ENCODE results near the gene DBNDD1.
"Not testable (repeated sequence)": the region's sequence is repeated elsewhere in the genome, so short reads cannot be mapped to it uniquely, and the experiment has no call there.

Gene DBNDD1, protein sequence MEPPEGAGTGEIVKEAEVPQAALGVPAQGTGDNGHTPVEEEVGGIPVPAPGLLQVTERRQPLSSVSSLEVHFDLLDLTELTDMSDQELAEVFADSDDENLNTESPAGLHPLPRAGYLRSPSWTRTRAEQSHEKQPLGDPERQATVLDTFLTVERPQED

GRCh38 chr16:90018652-90019542 is at the start of gene DBNDD1:
TSS of gene DBNDD1 (minus strand) at chr16:90019456. CDS start at chr16:90019341, 115 bp downstream.
- Histone ChIP-seq H2AFZ (ENCODE audit: low read length, unreplicated experiment) (peak within 1 kb of the TSS; percentile 72), H3K27ac (ENCODE audit: low read depth, low read length) (no peak within 1 kb of the TSS), H3K4me3 (ENCODE audit: low read depth, low read length) (peak within 1 kb of the TSS; percentile 89)

DNA sequence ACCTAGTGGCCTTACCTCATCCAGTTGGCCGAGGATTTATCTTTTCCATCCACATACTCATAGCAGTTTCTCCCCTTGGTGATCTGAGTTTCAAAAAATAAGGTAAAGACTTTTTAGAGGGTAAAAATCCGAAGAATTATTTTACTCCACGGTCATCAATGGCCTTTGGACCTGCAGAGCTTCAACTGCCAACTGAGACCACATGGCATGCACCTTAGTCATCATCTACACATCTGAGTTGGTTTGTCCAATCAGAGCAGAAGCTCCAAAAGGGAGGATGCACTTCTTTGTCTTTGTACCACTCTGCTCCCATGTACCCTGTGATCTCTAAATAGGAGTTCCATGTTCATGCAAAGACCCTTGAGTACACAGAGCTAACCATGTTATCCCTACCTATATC is 42.2 kb upstream of the DBNDD1 start:
- no peaks in the 10 kb centered on the region for H3K79me2 ChIP-seq (ENCODE audit: control insufficient read depth, insufficient read depth, low read length, unreplicated experiment)
- H3K4me1 ChIP-seq (ENCODE audit: control insufficient read depth, insufficient read depth, low read length, unreplicated experiment) = peaks cover 19% of the 10 kb centered on the region
- H3K27me3 ChIP-seq (ENCODE audit: insufficient read depth, low read length) = peaks cover 5% of the 10 kb centered on the region; the same call in 1 of the 2 replicates
- no peak overlapping the region for H3K27ac ChIP-seq (ENCODE audit: low read depth, low read length)
- no peak overlapping the region for H3K4me3 ChIP-seq (ENCODE audit: low read depth, low read length)
- no peak overlapping the region for H2AFZ ChIP-seq (ENCODE audit: low read length, unreplicated experiment)
- H3K36me3 ChIP-seq (ENCODE audit: insufficient read depth, low read length) = no peaks in the 10 kb centered on the region

More at GRCh38 chr16:90018652-90019542, at the start of gene DBNDD1:
- Histone ChIP-seq H3K4me1 (ENCODE audit: control insufficient read depth, insufficient read depth, low read length, unreplicated experiment) (peaks cover 17% of the 10 kb centered on the region), H3K36me3 (ENCODE audit: insufficient read depth, low read length) (no peaks in the 10 kb centered on the region), H3K79me2 (ENCODE audit: control insufficient read depth, insufficient read depth, low read length, unreplicated experiment) (peaks cover 11% of the 10 kb centered on the region), H3K27me3 (ENCODE audit: insufficient read depth, low read length) (peaks cover 8% of the 10 kb centered on the region; the same call in 1 of the 2 replicates)

GRCh38 chr16:90057738-90058173 is 38.5 kb upstream of the DBNDD1 start:
- Histone ChIP-seq H3K36me3 (ENCODE audit: insufficient read depth, low read length) (no peaks in the 10 kb centered on the region), H2AFZ (ENCODE audit: low read length, unreplicated experiment) (no peak overlapping the region), H3K79me2 (ENCODE audit: control insufficient read depth, insufficient read depth, low read length, unreplicated experiment) (no peaks in the 10 kb centered on the region), H3K27me3 (ENCODE audit: insufficient read depth, low read length) (no peaks in the 10 kb centered on the region), H3K27ac (ENCODE audit: low read depth, low read length) (peak overlapping the region; percentile 72), H3K4me3 (ENCODE audit: low read depth, low read length) (no peak overlapping the region), H3K4me1 (ENCODE audit: control insufficient read depth, insufficient read depth, low read length, unreplicated experiment) (peaks cover 19% of the 10 kb centered on the region)

- H3K4me1 ChIP-seq (ENCODE audit: control insufficient read depth, insufficient read depth, low read length, unreplicated experiment) = peaks cover 19% of the 10 kb centered on the region
- not testable (repeated sequence) for H3K27ac ChIP-seq (ENCODE audit: low read depth, low read length); H3K4me3 ChIP-seq (ENCODE audit: low read depth, low read length); H2AFZ ChIP-seq (ENCODE audit: low read length, unreplicated experiment); H3K36me3 ChIP-seq (ENCODE audit: insufficient read depth, low read length); H3K79me2 ChIP-seq (ENCODE audit: control insufficient read depth, insufficient read depth, low read length, unreplicated experiment); H3K27me3 ChIP-seq (ENCODE audit: insufficient read depth, low read length)
These were observed 37.3 kb upstream of the DBNDD1 start for GRCh38 chr16:90056521-90056920.

GRCh38 chr16:90055371-90055770 is 36.1 kb upstream of the DBNDD1 start:
- Histone ChIP-seq H3K4me1 (ENCODE audit: control insufficient read depth, insufficient read depth, low read length, unreplicated experiment) (peaks cover 19% of the 10 kb centered on the region), H3K4me3 (ENCODE audit: low read depth, low read length) (no peak overlapping the region), H3K79me2 (ENCODE audit: control insufficient read depth, insufficient read depth, low read length, unreplicated experiment) (no peaks in the 10 kb centered on the region), H3K27ac (ENCODE audit: low read depth, low read length) (no peak overlapping the region), H3K36me3 (ENCODE audit: insufficient read depth, low read length) (no peaks in the 10 kb centered on the region), H2AFZ (ENCODE audit: low read length, unreplicated experiment) (no peak overlapping the region), H3K27me3 (ENCODE audit: insufficient read depth, low read length) (no peaks in the 10 kb centered on the region)

DNA sequence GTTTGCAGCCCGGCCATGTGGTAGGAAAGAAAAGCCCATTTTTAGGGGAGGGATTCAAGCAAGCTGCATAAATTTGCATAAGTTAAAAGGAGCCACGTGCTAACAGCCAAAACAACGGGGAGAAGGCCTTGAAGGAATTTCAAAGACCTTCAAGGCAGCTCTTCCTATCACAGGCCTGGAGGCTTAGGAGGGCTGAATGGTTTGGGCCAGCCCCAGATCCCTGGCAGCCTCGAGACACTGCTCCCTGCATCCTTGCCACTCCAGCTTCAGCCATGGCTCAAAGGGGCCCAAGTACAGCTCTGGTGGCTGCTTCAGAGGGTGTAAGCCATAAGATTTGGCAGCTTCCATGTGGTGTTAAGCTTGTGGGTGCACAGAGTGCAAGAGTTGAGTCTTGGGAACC is 35.3 kb upstream of the DBNDD1 start:
- Histone ChIP-seq H3K79me2 (ENCODE audit: control insufficient read depth, insufficient read depth, low read length, unreplicated experiment) (no peaks in the 10 kb centered on the region), H3K4me1 (ENCODE audit: control insufficient read depth, insufficient read depth, low read length, unreplicated experiment) (peaks cover 19% of the 10 kb centered on the region), H3K36me3 (ENCODE audit: insufficient read depth, low read length) (no peaks in the 10 kb centered on the region), H3K4me3 (ENCODE audit: low read depth, low read length) (no peak overlapping the region), H3K27ac (ENCODE audit: low read depth, low read length) (no peak overlapping the region), H3K27me3 (ENCODE audit: insufficient read depth, low read length) (no peaks in the 10 kb centered on the region), H2AFZ (ENCODE audit: low read length, unreplicated experiment) (no peak overlapping the region)

DNA sequence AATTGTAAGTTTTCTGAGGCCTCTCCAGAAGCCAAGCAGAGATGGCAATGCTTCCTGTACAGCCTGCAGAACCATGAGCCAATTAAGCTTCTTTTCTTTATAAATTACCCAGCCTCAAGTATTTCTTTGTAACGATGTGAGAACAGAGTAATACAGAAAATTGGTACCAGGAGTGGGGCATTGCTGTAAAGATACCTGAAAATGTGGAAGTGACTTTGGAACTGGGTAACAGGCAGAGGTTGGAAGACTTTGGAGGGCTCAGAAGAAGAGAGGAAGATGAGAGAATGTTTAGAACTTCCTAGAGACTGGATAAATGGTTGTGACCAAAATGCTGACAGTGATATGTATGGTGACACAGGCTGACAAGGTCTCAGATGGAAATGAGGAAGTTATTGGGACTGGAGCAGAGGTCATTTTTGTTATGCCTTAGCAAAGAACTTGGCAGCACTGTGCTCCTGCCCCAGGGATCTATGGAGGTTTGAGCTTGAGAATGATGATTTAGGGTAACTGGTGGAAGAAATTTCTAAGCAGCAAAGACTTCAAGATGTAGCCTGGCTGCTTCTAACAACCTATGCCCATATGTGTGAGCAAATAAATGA is 34.7 kb upstream of the DBNDD1 start:
- no peak overlapping the region for H2AFZ ChIP-seq (ENCODE audit: low read length, unreplicated experiment)
- no peak overlapping the region for H3K27ac ChIP-seq (ENCODE audit: low read depth, low read length)
- H3K4me3 ChIP-seq (ENCODE audit: low read depth, low read length) = no peak overlapping the region

DNA sequence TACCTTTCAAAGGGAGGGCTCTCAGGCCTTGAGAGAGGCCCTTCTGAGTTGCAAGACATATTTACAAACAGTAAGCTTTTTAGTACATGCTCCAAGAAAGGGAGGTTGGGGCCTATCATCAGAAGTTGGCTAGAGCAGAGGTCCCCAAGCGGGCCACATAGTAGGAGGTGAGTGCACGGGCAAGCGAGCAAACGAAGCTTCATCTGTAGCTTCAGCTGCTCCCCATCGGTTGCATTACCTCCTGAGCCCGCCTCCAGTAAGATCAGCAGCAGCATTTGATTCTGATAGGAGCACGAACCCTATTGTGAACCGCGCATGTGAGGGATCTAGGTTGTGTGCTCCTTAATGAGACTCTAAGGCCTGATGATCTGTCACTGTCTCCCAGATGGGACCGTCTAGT is 31.7 kb upstream of the DBNDD1 start:
- no peaks in the 10 kb centered on the region for H3K36me3 ChIP-seq (ENCODE audit: insufficient read depth, low read length)
- H3K4me1 ChIP-seq (ENCODE audit: control insufficient read depth, insufficient read depth, low read length, unreplicated experiment) = peaks cover 15% of the 10 kb centered on the region
- no peaks in the 10 kb centered on the region for H3K27me3 ChIP-seq (ENCODE audit: insufficient read depth, low read length)
- H3K79me2 ChIP-seq (ENCODE audit: control insufficient read depth, insufficient read depth, low read length, unreplicated experiment) = no peaks in the 10 kb centered on the region
- H3K27ac ChIP-seq (ENCODE audit: low read depth, low read length) = no peak overlapping the region
- H2AFZ ChIP-seq (ENCODE audit: low read length, unreplicated experiment) = no peak overlapping the region
- no peak overlapping the region for H3K4me3 ChIP-seq (ENCODE audit: low read depth, low read length)

More for the DNA sequence above, 34.7 kb upstream of the DBNDD1 start:
- no peaks in the 10 kb centered on the region for H3K27me3 ChIP-seq (ENCODE audit: insufficient read depth, low read length)
- H3K36me3 ChIP-seq (ENCODE audit: insufficient read depth, low read length) = no peaks in the 10 kb centered on the region
- H3K79me2 ChIP-seq (ENCODE audit: control insufficient read depth, insufficient read depth, low read length, unreplicated experiment) = no peaks in the 10 kb centered on the region
- H3K4me1 ChIP-seq (ENCODE audit: control insufficient read depth, insufficient read depth, low read length, unreplicated experiment) = peaks cover 19% of the 10 kb centered on the region

GRCh38 chr16:90048737-90049330 is 29.6 kb upstream of the DBNDD1 start:
- no peak overlapping the region for H2AFZ ChIP-seq (ENCODE audit: low read length, unreplicated experiment)
- H3K27me3 ChIP-seq (ENCODE audit: insufficient read depth, low read length) = no peaks in the 10 kb centered on the region
- H3K27ac ChIP-seq (ENCODE audit: low read depth, low read length) = no peak overlapping the region
- no peaks in the 10 kb centered on the region for H3K36me3 ChIP-seq (ENCODE audit: insufficient read depth, low read length)
- peaks cover 15% of the 10 kb centered on the region for H3K4me1 ChIP-seq (ENCODE audit: control insufficient read depth, insufficient read depth, low read length, unreplicated experiment)
- no peaks in the 10 kb centered on the region for H3K79me2 ChIP-seq (ENCODE audit: control insufficient read depth, insufficient read depth, low read length, unreplicated experiment)
- no peak overlapping the region for H3K4me3 ChIP-seq (ENCODE audit: low read depth, low read length)

DNA sequence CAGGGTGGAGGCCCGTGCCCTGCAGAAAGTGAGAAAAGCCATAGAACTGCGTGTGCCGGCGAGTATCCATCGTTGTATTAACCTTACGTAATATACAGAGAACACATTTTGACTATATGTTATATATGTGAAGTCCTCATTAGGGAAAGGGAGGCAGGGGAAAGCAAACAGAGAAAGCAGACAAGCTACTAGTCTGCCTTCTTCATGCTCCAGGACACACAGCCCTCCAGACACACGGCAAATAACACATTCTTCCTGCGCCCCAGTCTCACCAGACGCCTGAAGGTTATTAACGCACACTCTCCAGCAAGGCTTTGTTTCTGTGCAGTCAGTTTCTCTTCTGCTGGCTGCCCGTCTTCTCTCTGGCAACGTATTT is 29.1 kb upstream of the DBNDD1 start:
- H3K27ac ChIP-seq (ENCODE audit: low read depth, low read length) = no peak overlapping the region
- no peaks in the 10 kb centered on the region for H3K79me2 ChIP-seq (ENCODE audit: control insufficient read depth, insufficient read depth, low read length, unreplicated experiment)
- no peak overlapping the region for H3K4me3 ChIP-seq (ENCODE audit: low read depth, low read length)
- no peaks in the 10 kb centered on the region for H3K36me3 ChIP-seq (ENCODE audit: insufficient read depth, low read length)
- peaks cover 15% of the 10 kb centered on the region for H3K4me1 ChIP-seq (ENCODE audit: control insufficient read depth, insufficient read depth, low read length, unreplicated experiment)
- H3K27me3 ChIP-seq (ENCODE audit: insufficient read depth, low read length) = no peaks in the 10 kb centered on the region
- H2AFZ ChIP-seq (ENCODE audit: low read length, unreplicated experiment) = no peak overlapping the region
